Panc1 (cell line): Measurements from ENCODE around the gene RSPH3. TPM values are rescaled to one million over a fixed set of nuclear protein-coding genes. Genes with fewer than 3 reads are reported as not detected.

Source experiments
- ATAC-seq: fragments of 200-7000 bp; cut with Tn5 transposase; 2 replicates; pipeline ENCODE4 v1.9.1; 2020; ENCODE audit warnings: mild to moderate bottlenecking, moderate library complexity
- BruUV-seq: library from RNA; stranded (reverse); fragments of 400-500 nt; replicated peaks from 2 replicates; lab custom pipeline; 2021; lab: Mats Ljungman, UMichigan
- CTCF ChIA-PET: fragments of 300-600 bp; sonication (Branson Sonifier 250); formaldehyde crosslinking; loops from one replicate; lab custom pipeline; 2022; ENCODE audit warnings: antibody characterized with exemption; lab: Charles Lee
- POLR2A ChIA-PET: fragments of 300-600 bp; sonication (Branson Sonifier 250); formaldehyde crosslinking; loops from one replicate; lab custom pipeline; 2022; ENCODE audit warnings: antibody characterized with exemption; lab: Charles Lee
- DNase-seq: peaks from one replicate; pipeline ENCODE4 v3.0.0-alpha.2; 2010; ENCODE audit warnings: low read depth, low spot score
- H3K27ac ChIP-seq: 2 replicates; pipeline ENCODE4 v1.5.1; 2011; ENCODE audit warnings: mild to moderate bottlenecking, low read length, inconsistent platforms
- H3K27me3 ChIP-seq: fragments of 200-500 bp; sonication (Bioruptor generic); 2 replicates; pipeline ENCODE4 v1.6.0; 2014; ENCODE audit warnings: low read length, inconsistent platforms; ENCODE audit not compliant: control insufficient read depth, insufficient read depth
- H3K36me3 ChIP-seq: fragments of 200-500 bp; sonication (Bioruptor generic); 2 replicates; pipeline ENCODE4 v1.5.1; 2014; ENCODE audit warnings: inconsistent platforms, mild to moderate bottlenecking, low read length, moderate library complexity; ENCODE audit not compliant: control insufficient read depth, insufficient read depth
- H3K4me1 ChIP-seq: 2 replicates; pipeline ENCODE4 v1.5.1; 2011; ENCODE audit warnings: inconsistent platforms, mild to moderate bottlenecking, low read length, moderate library complexity; ENCODE audit not compliant: control insufficient read depth, insufficient read depth
- H3K4me3 ChIP-seq, 2 experiments: 2 replicates each; pipeline ENCODE4 v1.5.1; 2011 to 2012; ENCODE audit warnings: low read depth in 2 of 2, low read length in 2 of 2, mild to moderate bottlenecking in 2 of 2, inconsistent platforms in 1 of 2, moderate library complexity in 1 of 2
- H3K9me3 ChIP-seq: fragments of 200-500 bp; sonication (Bioruptor generic); 2 replicates; pipeline ENCODE4 v1.5.1; 2014; ENCODE audit warnings: low read depth, mild to moderate bottlenecking, inconsistent platforms, low read length, moderate library complexity; ENCODE audit not compliant: control insufficient read depth, insufficient read depth
- CTCF ChIP-seq: fragments of 450-650 bp; IDR thresholded peaks from 2 replicates; pipeline ENCODE4 v1.5.1; 2017; ENCODE audit warnings: mild to moderate bottlenecking
- POLR2AphosphoS5 ChIP-seq: IDR thresholded peaks from 2 replicates; pipeline ENCODE4 v1.6.1; 2012; ENCODE audit warnings: mild to moderate bottlenecking, low read depth, low read length, moderate library complexity
- REST ChIP-seq, 2 experiments: IDR thresholded peaks; 2 replicates each; pipeline ENCODE4 v1.6.1; 2011 to 2012; ENCODE audit warnings: low read depth in 2 of 2, control low read depth in 1 of 2, low read length in 1 of 2, mild to moderate bottlenecking in 1 of 2, moderate library complexity in 1 of 2; ENCODE audit not compliant: insufficient read depth in 1 of 2
- SIN3A ChIP-seq: IDR thresholded peaks from 2 replicates; pipeline ENCODE4 v1.6.1; 2012; ENCODE audit warnings: low read depth, mild to moderate bottlenecking, low read length, moderate library complexity, borderline replicate concordance; ENCODE audit not compliant: insufficient read depth
- TCF7L2 ChIP-seq: IDR thresholded peaks from 2 replicates; pipeline ENCODE4 v1.6.1; 2011; ENCODE audit warnings: mild to moderate bottlenecking, low read depth, low read length, inconsistent platforms
- in situ Hi-C: cut with HindIII; loops from 2 replicates; pipeline ENCODE4 v1.10.0; 2016; ENCODE audit warnings: low sequenced_read_pairs, low pct_unique_long_range_greater_than_20kb
- intact Hi-C: fragments of 100-400 bp; cut with micrococcal nuclease; formaldehyde crosslinking; loops from one replicate; pipeline ENCODE4 v1.10.0; 2022; ENCODE audit not compliant: unreplicated experiment
- total RNA-seq: library from RNA; stranded (reverse); gene quantifications from one replicate; pipeline ENCODE4 v1.2.1, GENCODE V29; 2021; ENCODE audit not compliant: unreplicated experiment

Gene RSPH3
- total RNA-seq, 1 experiment from 2014 or later, result 8.1 TPM

GRCh38 chr6:158926414-158926813 is 73.6 kb downstream of the RSPH3 start:
- Histone ChIP-seq H3K9me3 (no peaks in the 10 kb centered on the region), H3K27ac (no peak overlapping the region), H3K36me3 (no peaks in the 10 kb centered on the region), H3K4me3 (no peak overlapping the region), H3K27me3 (no peaks in the 10 kb centered on the region), H3K4me1 (no peaks in the 10 kb centered on the region)
- in situ Hi-C loops, result no loop called here
- no TSS peak for BruUV-seq
- ATAC-seq (peak; percentile 81; the same call in 1 of the 2 replicates), DNase-seq (peak; percentile 25)
- no peak for TF ChIP-seq POLR2AphosphoS5
- no peak for TF ChIP-seq CTCF
- no peak for TF ChIP-seq REST (IDR thresholded peaks at IDR 0.05; ENCODE audit: insufficient read depth in 1 of 2, low read depth in 2 of 2, low read length in 1 of 2)
- no peak for TF ChIP-seq SIN3A
- TF ChIP-seq TCF7L2, result no peak
- intact Hi-C loops, result no loop called here
- CTCF ChIA-PET, result no interaction called here
- POLR2A ChIA-PET, result no interaction called here

DNA sequence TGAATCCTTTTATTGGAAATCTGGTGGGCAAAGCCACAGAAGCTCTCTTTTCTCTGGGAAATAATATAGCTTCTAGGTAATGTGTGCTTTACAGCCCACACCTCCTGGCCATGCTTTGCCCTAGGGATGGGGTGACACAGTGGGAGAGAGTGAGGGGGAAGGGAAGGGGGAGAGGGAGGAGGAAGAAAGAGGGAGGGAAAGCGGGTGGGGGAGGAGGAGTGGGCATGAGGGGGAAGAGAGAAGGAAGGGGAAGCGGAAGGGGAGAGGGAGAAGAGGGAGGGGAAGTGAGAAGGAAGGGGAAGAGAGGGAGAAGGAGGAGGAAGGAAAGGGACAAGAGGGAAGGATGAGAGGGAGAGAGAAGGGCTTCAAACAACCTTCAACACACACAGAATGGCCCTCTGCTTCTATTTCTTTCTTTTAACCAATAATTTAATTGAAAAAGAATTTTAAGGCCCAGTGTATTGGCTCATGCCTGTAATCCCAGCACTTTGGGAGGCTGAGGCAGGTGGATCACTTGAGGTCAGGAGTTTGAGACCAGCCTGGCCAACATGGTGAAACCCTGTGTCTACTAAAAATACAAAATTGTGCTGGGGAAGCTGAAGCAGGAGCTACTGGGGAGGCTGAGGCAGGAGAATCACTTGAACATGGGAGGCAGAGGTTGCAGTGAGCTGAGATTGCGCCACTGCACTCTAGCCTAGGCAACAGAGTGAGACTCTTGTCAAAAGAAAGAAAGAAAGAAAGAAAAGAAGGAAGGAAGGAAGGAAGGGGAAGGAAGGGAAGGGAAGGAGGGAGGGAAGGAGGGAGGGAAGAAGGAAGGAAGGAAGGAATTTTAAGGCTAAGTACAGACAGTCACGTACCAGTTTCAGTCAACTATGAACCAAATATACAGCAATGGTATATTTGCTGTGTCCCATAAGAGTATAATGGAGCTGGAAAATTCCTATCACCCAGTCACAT is 75.2 kb downstream of the RSPH3 start:
- Histone ChIP-seq H3K27ac (no peak overlapping the region), H3K4me1 (no peaks in the 10 kb centered on the region), H3K36me3 (no peaks in the 10 kb centered on the region), H3K4me3 (no peak overlapping the region), H3K9me3 (no peaks in the 10 kb centered on the region), H3K27me3 (no peaks in the 10 kb centered on the region)
- ChIA-PET CTCF (no interaction called here), POLR2A (interaction anchor here (0.6 kb wide), 1 partner anchor 202 kb away, joined by 13 read pairs; no protein-coding TSS in a partner anchor)
- no peak for ATAC-seq
- TF ChIP-seq TCF7L2 (no peak), CTCF (no peak), POLR2AphosphoS5 (no peak), REST (IDR thresholded peaks at IDR 0.05; ENCODE audit: insufficient read depth in 1 of 2, low read depth in 2 of 2, low read length in 1 of 2) (no peak), SIN3A (no peak)
- no TSS peak for BruUV-seq
- in situ Hi-C loops, result no loop called here
- DNase-seq, result no peak
- intact Hi-C loops, result no loop called here
